Nephron progenitor cell (in vitro differentiated cells): ENCODE results near the gene MRGPRF.

Source experiments
- DNase-seq: peaks from one replicate; pipeline ENCODE4 v3.0.0; 2021
- H3K27ac Mint-ChIP-seq: 2 replicates; pipeline ENCODE4 v1.8.0; 2021; ENCODE audit warnings: mild to moderate bottlenecking, moderate library complexity, mixed read lengths
- H3K27me3 Mint-ChIP-seq: 2 replicates; pipeline ENCODE4 v1.8.0; 2021; ENCODE audit warnings: mild to moderate bottlenecking, low read depth, mixed read lengths; ENCODE audit not compliant: poor library complexity
- H3K36me3 Mint-ChIP-seq: 2 replicates; pipeline ENCODE4 v1.8.0; 2021; ENCODE audit warnings: low read depth, mixed read lengths
- H3K4me1 Mint-ChIP-seq: 2 replicates; pipeline ENCODE4 v1.8.0; 2021; ENCODE audit warnings: mixed read lengths
- H3K4me3 Mint-ChIP-seq: 2 replicates; pipeline ENCODE4 v1.8.0; 2021; ENCODE audit warnings: mild to moderate bottlenecking, moderate library complexity, mixed read lengths
- H3K9me3 Mint-ChIP-seq: 2 replicates; pipeline ENCODE4 v1.8.0; 2021; ENCODE audit warnings: mild to moderate bottlenecking, moderate library complexity, mixed read lengths
- TF ChIP-seq, protein P1 (sequence below): fragments of 200-600 bp; sonication (generic); IDR thresholded peaks from 2 replicates; pipeline ENCODE4 v1.5.0; 2021; ENCODE audit warnings: antibody characterized with exemption

MRGPRF gene

DNA sequence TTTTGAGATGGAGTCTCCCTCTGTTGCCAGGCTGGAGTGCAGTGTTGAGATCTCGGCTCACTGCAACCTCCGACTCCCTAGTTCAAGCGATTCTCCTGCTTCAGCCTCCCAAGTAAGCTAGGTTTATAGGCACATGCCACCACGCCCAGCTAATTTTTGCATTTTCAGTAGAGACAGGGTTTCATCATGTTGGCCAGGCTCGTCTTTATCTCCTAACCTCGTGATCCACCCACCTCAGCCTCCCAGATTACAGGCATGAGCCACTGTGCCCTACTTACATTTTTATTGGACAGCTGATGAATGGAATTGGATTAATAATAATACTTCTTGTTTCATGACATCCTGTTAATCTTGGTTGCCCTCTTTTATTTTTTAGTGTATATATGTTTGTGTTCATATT lies 29.2 kb downstream of the MRGPRF start:
- Mint-ChIP-seq H3K4me3 (no peak overlapping the region), H3K9me3 (peaks cover 30% of the 10 kb centered on the region), H3K27ac (no peak overlapping the region), H3K36me3 (peaks cover 8% of the 10 kb centered on the region), H3K4me1 (peaks cover 10% of the 10 kb centered on the region), H3K27me3 (peaks cover 3% of the 10 kb centered on the region)
- no peak for DNase-seq
- TF ChIP-seq, protein P1, sequence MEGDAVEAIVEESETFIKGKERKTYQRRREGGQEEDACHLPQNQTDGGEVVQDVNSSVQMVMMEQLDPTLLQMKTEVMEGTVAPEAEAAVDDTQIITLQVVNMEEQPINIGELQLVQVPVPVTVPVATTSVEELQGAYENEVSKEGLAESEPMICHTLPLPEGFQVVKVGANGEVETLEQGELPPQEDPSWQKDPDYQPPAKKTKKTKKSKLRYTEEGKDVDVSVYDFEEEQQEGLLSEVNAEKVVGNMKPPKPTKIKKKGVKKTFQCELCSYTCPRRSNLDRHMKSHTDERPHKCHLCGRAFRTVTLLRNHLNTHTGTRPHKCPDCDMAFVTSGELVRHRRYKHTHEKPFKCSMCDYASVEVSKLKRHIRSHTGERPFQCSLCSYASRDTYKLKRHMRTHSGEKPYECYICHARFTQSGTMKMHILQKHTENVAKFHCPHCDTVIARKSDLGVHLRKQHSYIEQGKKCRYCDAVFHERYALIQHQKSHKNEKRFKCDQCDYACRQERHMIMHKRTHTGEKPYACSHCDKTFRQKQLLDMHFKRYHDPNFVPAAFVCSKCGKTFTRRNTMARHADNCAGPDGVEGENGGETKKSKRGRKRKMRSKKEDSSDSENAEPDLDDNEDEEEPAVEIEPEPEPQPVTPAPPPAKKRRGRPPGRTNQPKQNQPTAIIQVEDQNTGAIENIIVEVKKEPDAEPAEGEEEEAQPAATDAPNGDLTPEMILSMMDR: no peak

DNA sequence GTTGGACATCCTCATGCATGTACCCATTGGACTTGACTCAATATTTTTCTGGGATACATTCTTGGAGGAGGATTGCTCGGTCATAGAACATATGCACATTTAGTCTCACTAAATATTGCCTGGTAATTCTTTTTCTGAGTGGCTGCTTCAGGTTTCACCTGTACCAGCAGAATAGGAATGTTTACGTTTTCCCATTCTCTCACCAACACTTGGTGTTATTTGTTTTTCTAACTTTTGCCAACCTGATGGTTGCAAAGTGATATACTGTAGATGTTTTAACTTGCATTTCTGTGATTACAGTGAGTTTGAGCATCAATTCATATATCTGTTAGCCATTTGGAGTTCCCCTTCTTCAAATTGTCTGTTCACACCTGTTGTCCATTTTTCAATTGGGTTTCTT lies 30.9 kb downstream of the MRGPRF start:
- H3K4me1 Mint-ChIP-seq: peaks cover 15% of the 10 kb centered on the region
- TF ChIP-seq, protein P1: no peak
- H3K9me3 Mint-ChIP-seq: peaks cover 26% of the 10 kb centered on the region
- DNase-seq: no peak
- H3K36me3 Mint-ChIP-seq: peaks cover 8% of the 10 kb centered on the region
- H3K27me3 Mint-ChIP-seq: peaks cover 8% of the 10 kb centered on the region
- no peak overlapping the region for H3K4me3 Mint-ChIP-seq
- H3K27ac Mint-ChIP-seq: no peak overlapping the region

DNA sequence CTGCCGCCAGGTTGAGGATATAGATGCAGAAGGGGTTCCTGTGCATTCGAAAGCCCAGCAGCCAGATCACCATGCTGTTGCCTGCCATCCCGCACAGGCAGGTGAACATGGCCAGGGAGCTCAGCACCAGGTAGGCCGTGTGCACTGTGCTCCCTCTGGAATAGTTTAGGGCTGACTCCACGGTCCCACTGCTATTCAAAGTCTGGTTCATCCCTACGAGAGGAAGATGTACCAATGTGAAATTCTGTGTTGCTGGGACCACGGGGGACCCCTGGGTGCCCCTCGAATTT lies 32.3 kb downstream of the MRGPRF start, which contains the start of gene MRGPRD:
MRGPRD (minus strand) TSS at position 211 of the 290 bp plus-strand sequence; CDS start at position 211, 0 bp downstream.
- TF ChIP-seq, protein P1: no peak
- DNase-seq: no peak
- Mint-ChIP-seq H3K27ac (no peak within 1 kb of the TSS), H3K4me1 (peaks cover 15% of the 10 kb centered on the region), H3K36me3 (no peaks in the 10 kb centered on the region), H3K27me3 (peaks cover 8% of the 10 kb centered on the region), H3K4me3 (no peak within 1 kb of the TSS), H3K9me3 (peaks cover 17% of the 10 kb centered on the region)

DNA sequence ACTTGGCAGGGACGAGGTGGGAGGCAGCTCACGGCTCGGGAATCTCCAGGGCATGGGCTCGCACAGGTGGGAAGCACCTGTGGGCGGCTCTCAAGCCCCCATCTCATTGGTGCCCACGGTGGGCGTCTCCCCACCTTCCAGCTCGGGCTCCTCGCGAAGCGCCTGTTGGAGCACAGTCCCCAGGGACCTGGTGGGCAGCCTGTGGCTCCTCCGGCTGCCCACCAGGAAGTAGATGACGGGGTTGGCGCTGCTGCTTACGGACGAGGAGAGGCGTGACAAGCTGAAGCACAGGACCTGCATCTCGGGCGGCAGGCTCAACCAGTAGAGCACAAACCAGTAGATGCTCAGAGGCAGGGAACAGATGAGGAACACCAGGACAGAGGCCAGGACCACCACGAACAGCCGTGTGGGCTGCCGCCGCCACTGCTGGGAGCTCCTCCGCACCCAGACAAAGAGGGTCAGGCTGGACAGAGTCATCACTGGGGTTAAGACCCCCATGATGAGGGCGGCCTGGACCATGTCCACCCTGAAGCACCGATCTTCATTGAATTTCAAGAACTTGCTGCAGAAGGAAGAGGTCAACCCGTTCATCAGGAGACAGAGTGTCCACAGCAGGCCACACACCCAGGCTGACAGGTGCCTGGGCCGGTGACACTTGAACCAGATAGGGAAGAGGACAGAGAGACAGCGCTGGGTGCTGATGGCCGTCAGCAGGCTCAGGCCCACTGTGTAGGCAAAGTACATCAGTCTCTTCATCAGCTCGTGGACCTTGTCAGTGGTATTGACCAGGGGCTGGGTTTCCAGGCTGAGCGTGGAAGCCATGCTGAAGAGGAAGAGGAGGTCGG lies 32.9 kb downstream of the MRGPRF start:
- no peak overlapping the region for H3K27ac Mint-ChIP-seq
- no peak overlapping the region for H3K4me3 Mint-ChIP-seq
- H3K9me3 Mint-ChIP-seq: peaks cover 16% of the 10 kb centered on the region
- H3K36me3 Mint-ChIP-seq: no peaks in the 10 kb centered on the region
- peaks cover 5% of the 10 kb centered on the region for H3K27me3 Mint-ChIP-seq
- TF ChIP-seq, protein P1: no peak
- peaks cover 15% of the 10 kb centered on the region for H3K4me1 Mint-ChIP-seq
- no peak for DNase-seq

DNA sequence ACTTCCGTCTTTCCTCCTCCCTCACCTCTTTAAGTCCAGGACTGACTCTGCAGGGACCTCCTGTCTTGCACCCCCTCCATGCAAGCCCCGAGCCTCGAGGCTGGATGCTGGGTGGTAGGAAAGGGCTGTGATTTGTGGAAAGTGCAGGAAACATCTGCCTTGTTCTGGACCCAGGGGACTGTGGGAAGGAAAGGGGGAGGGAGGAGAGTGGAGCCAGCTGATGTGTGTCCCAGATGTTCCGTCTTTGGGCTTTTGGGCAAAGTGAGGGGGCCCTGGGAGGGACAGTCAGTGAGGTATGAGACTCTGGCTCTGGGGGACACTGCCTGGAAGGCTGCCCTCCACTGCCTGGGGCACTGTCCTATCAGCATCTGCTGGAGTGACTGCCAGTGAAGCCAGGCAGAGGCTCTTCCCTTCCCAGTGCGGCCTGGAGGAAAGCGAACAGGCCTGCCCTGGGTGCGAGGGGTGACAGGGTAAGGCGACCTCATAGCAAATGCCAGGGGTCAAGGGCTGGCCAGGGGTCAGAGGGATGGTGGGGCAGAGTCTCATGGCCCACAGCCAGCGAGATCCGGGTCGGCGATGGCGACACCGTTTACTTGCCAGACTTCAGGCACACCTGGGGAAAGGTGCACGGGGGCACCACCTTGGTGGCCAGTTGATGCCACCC lies 34.0 kb downstream of the MRGPRF start:
- Mint-ChIP-seq H3K27ac (no peak overlapping the region), H3K36me3 (no peaks in the 10 kb centered on the region), H3K9me3 (peaks cover 13% of the 10 kb centered on the region), H3K27me3 (peaks cover 5% of the 10 kb centered on the region), H3K4me1 (peaks cover 15% of the 10 kb centered on the region), H3K4me3 (no peak overlapping the region)
- TF ChIP-seq, protein P1: no peak
- no peak for DNase-seq
